IMR-90 (cell line): ENCODE measurements around the gene TXNDC5. TPM values are rescaled to one million over a fixed set of nuclear protein-coding genes. Genes with fewer than 3 reads are reported as not detected.
A peak's percentile ranks its signal among the peaks of the same experiment; 100 is the strongest.

Experiments used
- ATAC-seq: fragments of 200-7000 bp; cut with Tn5 transposase; 2 replicates; pipeline ENCODE4 v1.9.1; 2020; ENCODE audit warnings: low read depth, mild to moderate bottlenecking, moderate library complexity
- BruUV-seq: library from RNA; stranded (reverse); fragments of 400-500 nt; replicated peaks from 2 replicates; lab custom pipeline; 2021; lab: Mats Ljungman, UMichigan
- CTCF ChIA-PET: fragments of 300-600 bp; formaldehyde crosslinking; extraction: SDS; loops from one replicate; lab custom pipeline; 2021; ENCODE audit warnings: antibody characterized with exemption; lab: Yijun Ruan, JAX
- POLR2A ChIA-PET: fragments of 300-600 bp; sonication (Branson Sonifier 250); formaldehyde crosslinking; loops from one replicate; lab custom pipeline; 2022; ENCODE audit warnings: antibody characterized with exemption; ENCODE audit not compliant: unreplicated experiment; lab: Charles Lee
- DNase-seq: peaks from one replicate; pipeline ENCODE4 v3.0.0; 2013
- H2AFZ ChIP-seq: replicated peaks from 2 replicates; pipeline ENCODE3; 2013; ENCODE audit warnings: low read length, mild to moderate bottlenecking; ENCODE audit not compliant: poor library complexity
- H2AK5ac ChIP-seq: 2 replicates; pipeline ENCODE4 v1.6.1; 2013; ENCODE audit warnings: low read depth, low read length, inconsistent platforms
- H2AK9ac ChIP-seq: replicated peaks from 2 replicates; pipeline ENCODE3; 2013; ENCODE audit warnings: mild to moderate bottlenecking, low read depth, low read length, moderate library complexity; ENCODE audit not compliant: poor library complexity
- H2BK120ac ChIP-seq: 2 replicates; pipeline ENCODE4 v1.6.1; 2013; ENCODE audit warnings: low read depth, low read length, inconsistent platforms
- H2BK15ac ChIP-seq: 3 replicates; pipeline ENCODE4 v1.6.1; 2013; ENCODE audit warnings: low read depth, low read length, inconsistent platforms
- H2BK20ac ChIP-seq: 2 replicates; pipeline ENCODE4 v1.6.1; 2013; ENCODE audit warnings: low read depth, mild to moderate bottlenecking, inconsistent platforms, low read length, moderate library complexity
- H2BK5ac ChIP-seq: 2 replicates; pipeline ENCODE4 v1.6.1; 2013; ENCODE audit warnings: mild to moderate bottlenecking, low read depth, low read length, inconsistent platforms; ENCODE audit not compliant: poor library complexity, severe bottlenecking
- H3K14ac ChIP-seq: replicated peaks from 2 replicates; pipeline ENCODE4 v1.6.1; 2013; ENCODE audit warnings: low read depth, low read length, inconsistent platforms
- H3K18ac ChIP-seq: 2 replicates; pipeline ENCODE4 v1.6.1; 2013; ENCODE audit warnings: low read depth, low read length, control low read depth
- H3K23ac ChIP-seq: 2 replicates; pipeline ENCODE4 v1.6.1; 2013; ENCODE audit warnings: low read depth, low read length, inconsistent platforms
- H3K27ac ChIP-seq: 2 replicates; pipeline ENCODE4 v1.5.1; 2013; ENCODE audit warnings: mild to moderate bottlenecking, control low read depth, low read length; ENCODE audit not compliant: insufficient read depth
- H3K27me3 ChIP-seq: 2 replicates; pipeline ENCODE4 v1.6.1; 2013; ENCODE audit warnings: low read length; ENCODE audit not compliant: control insufficient read depth, insufficient read depth
- H3K36me3 ChIP-seq: 2 replicates; pipeline ENCODE4 v1.6.1; 2013; ENCODE audit warnings: low read length, mixed read lengths; ENCODE audit not compliant: control insufficient read depth, insufficient read depth
- H3K4ac ChIP-seq: 2 replicates; pipeline ENCODE4 v1.6.1; 2013; ENCODE audit warnings: low read depth, low read length, inconsistent platforms
- H3K4me1 ChIP-seq: 2 replicates; pipeline ENCODE4 v1.6.1; 2013; ENCODE audit warnings: low read length, mixed read lengths; ENCODE audit not compliant: control insufficient read depth, insufficient read depth
- H3K4me2 ChIP-seq: 2 replicates; pipeline ENCODE4 v1.6.1; 2013; ENCODE audit warnings: low read depth, mild to moderate bottlenecking, control low read depth, low read length, moderate library complexity
- H3K4me3 ChIP-seq: 2 replicates; pipeline ENCODE4 v1.5.1; 2013; ENCODE audit warnings: low read depth, mild to moderate bottlenecking, control low read depth, low read length, moderate library complexity; ENCODE audit not compliant: insufficient read depth
- H3K56ac ChIP-seq: 2 replicates; pipeline ENCODE4 v1.6.1; 2013; ENCODE audit warnings: low read length, inconsistent platforms; ENCODE audit not compliant: insufficient read depth; ENCODE audit errors: extremely low read depth
- H3K79me1 ChIP-seq, 2 experiments: 2 replicates each; pipeline ENCODE4 v1.6.1; 2013; ENCODE audit warnings: low read length in 2 of 2, inconsistent platforms in 1 of 2, low read depth in 1 of 2
- H3K9ac ChIP-seq: 2 replicates; pipeline ENCODE4 v1.6.1; 2013; ENCODE audit warnings: low read depth, low read length, control low read depth
- H3K9me1 ChIP-seq: 2 replicates; pipeline ENCODE4 v1.6.1; 2013; ENCODE audit warnings: low read length, inconsistent platforms; ENCODE audit not compliant: insufficient read depth
- H3K9me3 ChIP-seq: 2 replicates; pipeline ENCODE4 v1.6.1; 2013; ENCODE audit warnings: low read length; ENCODE audit not compliant: control insufficient read depth, insufficient read depth
- H4K20me1 ChIP-seq: 2 replicates; pipeline ENCODE4 v1.6.1; 2013; ENCODE audit warnings: low read length, inconsistent platforms; ENCODE audit not compliant: insufficient read depth
- H4K5ac ChIP-seq: 2 replicates; pipeline ENCODE4 v1.6.1; 2013; ENCODE audit warnings: mild to moderate bottlenecking, low read depth, low read length, control low read depth
- H4K8ac ChIP-seq, 2 experiments: 2 replicates each; pipeline ENCODE4 v1.6.1; 2013; ENCODE audit warnings: low read depth in 2 of 2, low read length in 2 of 2, control low read depth in 1 of 2, inconsistent platforms in 1 of 2
- H4K91ac ChIP-seq: 2 replicates; pipeline ENCODE4 v1.6.1; 2013; ENCODE audit warnings: low read depth, low read length, inconsistent platforms; ENCODE audit not compliant: insufficient read depth
- CEBPB ChIP-seq: IDR thresholded peaks from 2 replicates; pipeline ENCODE4 v1.6.1; 2012; ENCODE audit warnings: low read depth, low read length, improper control_type of control experiment
- CHD1 ChIP-seq: IDR thresholded peaks from 2 replicates; pipeline ENCODE4 v1.6.1; 2012; ENCODE audit warnings: low read depth, low read length, improper control_type of control experiment
- FOS ChIP-seq: fragments of 150-350 bp; IDR thresholded peaks from 2 replicates; pipeline ENCODE4 v1.6.1; 2016; ENCODE audit warnings: low read depth, low read length
- MAFK ChIP-seq: IDR thresholded peaks from 2 replicates; pipeline ENCODE4 v1.6.1; 2012; ENCODE audit warnings: low read depth, low read length, improper control_type of control experiment
- MAZ ChIP-seq: IDR thresholded peaks from 2 replicates; pipeline ENCODE4 v1.6.1; 2012; ENCODE audit warnings: low read depth, mild to moderate bottlenecking, low read length, improper control_type of control experiment, moderate library complexity, borderline replicate concordance
- MXI1 ChIP-seq: IDR thresholded peaks from 2 replicates; pipeline ENCODE4 v1.6.1; 2012; ENCODE audit warnings: low read depth, mild to moderate bottlenecking, low read length, moderate library complexity, borderline replicate concordance
- NFE2L2 ChIP-seq: fragments of 150-350 bp; IDR thresholded peaks from 2 replicates; pipeline ENCODE4 v1.6.1; 2016; ENCODE audit warnings: low read depth, mild to moderate bottlenecking, low read length
- POLR2A ChIP-seq: IDR thresholded peaks from 2 replicates; pipeline ENCODE4 v1.6.1; 2012; ENCODE audit warnings: mild to moderate bottlenecking, low read depth, low read length
- RAD21 ChIP-seq: IDR thresholded peaks from 2 replicates; pipeline ENCODE4 v1.6.1; 2012; ENCODE audit warnings: low read length, improper control_type of control experiment
- RCOR1 ChIP-seq: IDR thresholded peaks from 2 replicates; pipeline ENCODE4 v1.6.1; 2012; ENCODE audit warnings: mild to moderate bottlenecking, low read length, improper control_type of control experiment; ENCODE audit not compliant: insufficient replicate concordance
- RFX5 ChIP-seq: IDR thresholded peaks from 2 replicates; pipeline ENCODE4 v1.8.0; 2012; ENCODE audit warnings: low read depth, mild to moderate bottlenecking, low read length, moderate library complexity
- WGBS, 2 experiments: methylation state at CpG; one replicate each; pipeline versions ENCODE4 v1.1.5 to v1.1.7; 2013; ENCODE audit warnings: missing lambda C conversion rate in 2 of 2; ENCODE audit not compliant: insufficient read length in 1 of 2; ENCODE audit errors: extremely low coverage in 2 of 2; 5-methylcytosine and 5-hydroxymethylcytosine counted together
- dilution Hi-C: fragments of 300-500 bp; cut with HindIII; formaldehyde crosslinking; loops from one replicate; pipeline ENCODE4 v1.14.3; 2018; ENCODE audit warnings: low sequenced_read_pairs; ENCODE audit not compliant: unreplicated experiment
- in situ Hi-C: fragments of 300-500 bp; cut with MboI; formaldehyde crosslinking; loops from 3 replicates; pipeline ENCODE4 v1.14.3; 2019; ENCODE audit warnings: low sequenced_read_pairs, inconsistent platforms, mixed read lengths
- intact Hi-C: fragments of 100-400 bp; cut with micrococcal nuclease; formaldehyde crosslinking; loops from 2 replicates; pipeline ENCODE4 v1.10.0; 2022
- polyA plus RNA-seq, 3 experiments: library from polyadenylated mRNA; depleted of rRNA; stranded (reverse); fragments of >200 nt; gene quantifications; 2 replicates each; pipeline ENCODE4 v1.2.3, GENCODE V29; 2012; ENCODE audit warnings: low replicate concordance in 1 of 3
- total RNA-seq: library from RNA; depleted of rRNA; stranded (reverse); fragments of >200 nt; gene quantifications from 2 replicates; pipeline ENCODE4 v1.2.3, GENCODE V29; 2012
- TF ChIP-seq, protein P1 (sequence below): fragments of 150-350 bp; IDR thresholded peaks from 2 replicates; pipeline ENCODE4 v1.6.1; 2016; ENCODE audit warnings: low read depth, mild to moderate bottlenecking, low read length, moderate library complexity, borderline replicate concordance
- TF ChIP-seq, protein P2 (sequence below): conservative IDR thresholded peaks from 2 replicates; pipeline ENCODE4 v1.5.1; 2012; ENCODE audit warnings: mild to moderate bottlenecking, low read depth, low read length, improper control_type of control experiment

Gene TXNDC5
- total and polyA plus RNA-seq, 2 of the 4 experiments (the other 2 are of a cell fraction), result 274 to 439 TPM

DNA sequence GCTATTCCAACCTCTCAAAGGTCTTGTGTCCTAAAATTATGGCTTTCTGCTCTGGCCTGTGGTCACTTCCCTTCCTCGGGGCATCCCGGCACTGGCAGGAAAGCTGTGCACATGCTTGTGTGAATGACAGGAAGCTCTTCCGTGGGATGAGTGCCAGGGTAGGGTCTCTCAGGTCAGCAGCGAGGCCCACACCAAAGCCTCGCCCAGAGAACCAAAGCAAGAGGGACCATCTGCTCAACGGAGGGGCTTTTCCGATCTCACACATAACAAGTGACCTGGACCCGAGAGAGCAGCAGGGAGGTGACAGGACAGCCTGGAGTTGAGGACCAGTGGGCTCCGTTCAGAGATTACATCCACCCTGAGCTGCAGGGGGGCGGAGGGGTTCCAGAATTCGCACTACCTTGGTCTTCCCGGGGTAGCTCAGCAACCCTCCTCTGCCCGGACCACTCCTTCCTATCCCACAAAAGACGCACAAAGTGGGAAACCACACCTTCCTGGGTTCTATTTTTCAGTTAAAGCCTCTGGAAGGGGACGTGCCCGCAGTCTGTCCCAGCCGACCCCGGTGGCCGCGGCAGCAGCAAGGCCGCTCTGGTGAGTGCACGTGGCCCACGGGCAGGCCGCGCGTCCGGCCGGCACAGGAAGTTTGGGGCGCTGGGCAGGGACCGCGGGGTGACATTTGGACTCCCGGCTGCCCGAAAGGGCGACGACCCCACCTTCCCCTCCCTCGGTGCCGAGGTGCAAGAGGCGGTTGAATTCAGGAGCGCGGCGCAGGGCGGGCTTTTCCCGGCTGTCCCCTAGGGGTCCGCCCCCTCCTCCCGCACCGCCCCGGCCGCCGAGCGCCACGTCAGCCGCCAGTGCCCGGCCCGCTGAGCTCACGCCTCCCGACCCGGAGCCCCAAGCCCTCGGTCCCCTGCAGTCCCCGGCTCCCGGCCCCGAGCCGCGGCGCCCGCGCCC is 988 bp downstream of the TXNDC5 start:
- Histone ChIP-seq H3K36me3 (peaks cover 7% of the 10 kb centered on the region), H3K9me3 (no peaks in the 10 kb centered on the region), H3K27ac (peak overlapping the region; percentile 76), H3K4me3 (peak overlapping the region; percentile 96), H3K23ac (peak overlapping the region; percentile 79), H3K4ac (peak overlapping the region; percentile 89), H2AK5ac (peak overlapping the region; percentile 54), H2BK120ac (no peak overlapping the region), H3K14ac (peak overlapping the region; percentile 83), H2BK15ac (no peak overlapping the region), H3K27me3 (peaks cover 20% of the 10 kb centered on the region), H2BK20ac (no peak overlapping the region), H4K5ac (0 out of 2 replicates have a peak overlapping the region, but pooled peaks have one; percentile 9), H3K4me2 (peak overlapping the region; percentile 93), H2AFZ (peak overlapping the region; percentile 94), H2BK5ac (peak overlapping the region; percentile 41), H4K20me1 (peaks cover 40% of the 10 kb centered on the region), H3K4me1 (peaks cover 6% of the 10 kb centered on the region; the same call in 1 of the 2 replicates), H2AK9ac (peak overlapping the region; percentile 83), H3K18ac (no peak overlapping the region), H3K56ac (peak overlapping the region; percentile 56), H3K79me1 (peaks cover 14 to 37% of the 10 kb centered on the region in 2 experiments), H3K9ac (peak overlapping the region; percentile 87), H4K8ac (peak overlapping the region; percentile 56 to 63), H4K91ac (peak overlapping the region; percentile 63), H3K9me1 (peaks cover 11% of the 10 kb centered on the region)
- dilution Hi-C loops (no loop called here), intact Hi-C loops (loop anchor here (1.0 to 5.0 kb wide), 5 partner anchors 68 to 186 kb away; no protein-coding TSS in a partner anchor), in situ Hi-C loops (loop anchor here (5.0 kb wide), 1 partner anchor 148 kb away; no protein-coding TSS in a partner anchor)
- CTCF ChIA-PET, result interaction anchor here (0.5 to 0.6 kb wide), 2 partner anchors 73 to 83 kb away, joined by 3 read pairs; no protein-coding TSS in a partner anchor
- DNase-seq (peak; percentile 27), ATAC-seq (peak; percentile 70)
- no TSS peak for BruUV-seq
- POLR2A ChIA-PET, result interaction anchor here (0.9 kb wide), 1 partner anchor 299 kb away, joined by 5 read pairs; no protein-coding TSS in a partner anchor
- WGBS, 2 experiments, result 2% methylated on average over 22 of the region's 66 CpGs; no CpG with 5 or more reads in 1 of the 2 experiments
- TF ChIP-seq, protein P1, sequence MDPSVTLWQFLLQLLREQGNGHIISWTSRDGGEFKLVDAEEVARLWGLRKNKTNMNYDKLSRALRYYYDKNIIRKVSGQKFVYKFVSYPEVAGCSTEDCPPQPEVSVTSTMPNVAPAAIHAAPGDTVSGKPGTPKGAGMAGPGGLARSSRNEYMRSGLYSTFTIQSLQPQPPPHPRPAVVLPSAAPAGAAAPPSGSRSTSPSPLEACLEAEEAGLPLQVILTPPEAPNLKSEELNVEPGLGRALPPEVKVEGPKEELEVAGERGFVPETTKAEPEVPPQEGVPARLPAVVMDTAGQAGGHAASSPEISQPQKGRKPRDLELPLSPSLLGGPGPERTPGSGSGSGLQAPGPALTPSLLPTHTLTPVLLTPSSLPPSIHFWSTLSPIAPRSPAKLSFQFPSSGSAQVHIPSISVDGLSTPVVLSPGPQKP, result no peak
- TF ChIP-seq RCOR1, result no peak
- peak; percentile 95 for TF ChIP-seq MXI1
- TF ChIP-seq POLR2A, result peak; percentile 22; the same call in 1 of the 2 replicates
- TF ChIP-seq MAZ, result peak; percentile 23; the same call in 1 of the 2 replicates
- TF ChIP-seq, protein P2, sequence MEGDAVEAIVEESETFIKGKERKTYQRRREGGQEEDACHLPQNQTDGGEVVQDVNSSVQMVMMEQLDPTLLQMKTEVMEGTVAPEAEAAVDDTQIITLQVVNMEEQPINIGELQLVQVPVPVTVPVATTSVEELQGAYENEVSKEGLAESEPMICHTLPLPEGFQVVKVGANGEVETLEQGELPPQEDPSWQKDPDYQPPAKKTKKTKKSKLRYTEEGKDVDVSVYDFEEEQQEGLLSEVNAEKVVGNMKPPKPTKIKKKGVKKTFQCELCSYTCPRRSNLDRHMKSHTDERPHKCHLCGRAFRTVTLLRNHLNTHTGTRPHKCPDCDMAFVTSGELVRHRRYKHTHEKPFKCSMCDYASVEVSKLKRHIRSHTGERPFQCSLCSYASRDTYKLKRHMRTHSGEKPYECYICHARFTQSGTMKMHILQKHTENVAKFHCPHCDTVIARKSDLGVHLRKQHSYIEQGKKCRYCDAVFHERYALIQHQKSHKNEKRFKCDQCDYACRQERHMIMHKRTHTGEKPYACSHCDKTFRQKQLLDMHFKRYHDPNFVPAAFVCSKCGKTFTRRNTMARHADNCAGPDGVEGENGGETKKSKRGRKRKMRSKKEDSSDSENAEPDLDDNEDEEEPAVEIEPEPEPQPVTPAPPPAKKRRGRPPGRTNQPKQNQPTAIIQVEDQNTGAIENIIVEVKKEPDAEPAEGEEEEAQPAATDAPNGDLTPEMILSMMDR, result no peak
- TF ChIP-seq CHD1, result no peak
- no peak for TF ChIP-seq CEBPB
- TF ChIP-seq RFX5, result no peak
- TF ChIP-seq FOS, result no peak
- TF ChIP-seq RAD21, result no peak
- TF ChIP-seq NFE2L2, result no peak
- no peak for TF ChIP-seq MAFK
